GM23338 (cell line): ENCODE data around the gene RABGAP1L. TPM values are rescaled to one million over a fixed set of nuclear protein-coding genes. Genes with fewer than 3 reads are reported as not detected.

Source experiments
- ATAC-seq: fragments of 200-7000 bp; cut with Tn5 transposase; 3 replicates; pipeline ENCODE4 v1.9.1; 2020
- DNase-seq: peaks from one replicate; pipeline ENCODE4 v3.0.0-alpha.2; 2015; ENCODE audit warnings: low spot score
- H2AFZ ChIP-seq: fragments of 200-600 bp; sonication (generic); 2 replicates; pipeline ENCODE4 v1.8.0; 2016; ENCODE audit warnings: antibody characterized with exemption, mild to moderate bottlenecking, moderate library complexity
- H3F3A ChIP-seq: fragments of 200-600 bp; sonication (generic); replicated peaks from 2 replicates; pipeline ENCODE4 v1.8.0; 2017; ENCODE audit warnings: antibody characterized with exemption, mixed run types, low read depth
- H3K27ac ChIP-seq: fragments of 200-600 bp; sonication (generic); 2 replicates; pipeline ENCODE4 v1.6.1; 2016; ENCODE audit warnings: low read depth
- H3K27me3 ChIP-seq: fragments of 200-600 bp; sonication (generic); 2 replicates; pipeline ENCODE4 v1.8.0; 2016; ENCODE audit warnings: mild to moderate bottlenecking, mixed run types, moderate library complexity; ENCODE audit not compliant: insufficient read depth
- H3K36me3 ChIP-seq: fragments of 200-600 bp; sonication (generic); 2 replicates; pipeline ENCODE4 v1.8.0; 2016; ENCODE audit warnings: mild to moderate bottlenecking; ENCODE audit not compliant: insufficient read depth
- H3K4me1 ChIP-seq: fragments of 200-600 bp; sonication (generic); 2 replicates; pipeline ENCODE4 v1.8.0; 2016; ENCODE audit warnings: mild to moderate bottlenecking, moderate library complexity; ENCODE audit not compliant: insufficient read depth
- H3K4me2 ChIP-seq: fragments of 200-600 bp; sonication (generic); 2 replicates; pipeline ENCODE4 v1.7.1; 2017; ENCODE audit warnings: mixed run types
- H3K4me3 ChIP-seq: fragments of 200-600 bp; sonication (generic); 2 replicates; pipeline ENCODE4 v1.6.1; 2016; ENCODE audit warnings: mixed run types
- H3K79me2 ChIP-seq: fragments of 200-600 bp; sonication (generic); replicated peaks from 2 replicates; pipeline ENCODE4 v1.8.0; 2017; ENCODE audit warnings: mild to moderate bottlenecking; ENCODE audit not compliant: insufficient read depth
- H3K9me2 ChIP-seq: fragments of 200-600 bp; sonication (generic); 2 replicates; pipeline ENCODE4 v1.8.0; 2017; ENCODE audit not compliant: insufficient read depth
- H4K20me1 ChIP-seq: fragments of 200-600 bp; sonication (generic); replicated peaks from 2 replicates; pipeline ENCODE4 v1.8.0; 2017; ENCODE audit warnings: mild to moderate bottlenecking; ENCODE audit not compliant: insufficient read depth
- H3K27ac Mint-ChIP-seq: 2 replicates; pipeline ENCODE4 v1.8.0; 2020; ENCODE audit warnings: inconsistent platforms, mild to moderate bottlenecking, moderate library complexity, mixed read lengths
- H3K27me3 Mint-ChIP-seq: 3 replicates; pipeline ENCODE4 v1.8.0; 2022; ENCODE audit warnings: low read depth, mild to moderate bottlenecking, moderate library complexity, mixed read lengths, inconsistent platforms; ENCODE audit not compliant: insufficient read depth, poor library complexity
- H3K36me3 Mint-ChIP-seq: 3 replicates; pipeline ENCODE4 v1.8.0; 2021; ENCODE audit warnings: low read depth, mild to moderate bottlenecking, inconsistent platforms, moderate library complexity, mixed read lengths
- H3K4me1 Mint-ChIP-seq: 3 replicates; pipeline ENCODE4 v1.8.0; 2020; ENCODE audit warnings: mild to moderate bottlenecking, inconsistent platforms, mixed read lengths
- H3K4me3 Mint-ChIP-seq: 3 replicates; pipeline ENCODE4 v1.8.0; 2021; ENCODE audit warnings: moderate library complexity, mild to moderate bottlenecking, inconsistent platforms, mixed read lengths
- H3K9me3 Mint-ChIP-seq: 3 replicates; pipeline ENCODE4 v1.8.0; 2020; ENCODE audit warnings: moderate library complexity, mild to moderate bottlenecking, inconsistent platforms, mixed read lengths
- CREB1 ChIP-seq: fragments of 250-450 bp; sonication (Bioruptor Pico); IDR thresholded peaks from 2 replicates; pipeline ENCODE4 v1.5.0; 2020; ENCODE audit warnings: low read depth, mild to moderate bottlenecking, moderate library complexity
- ETS1 ChIP-seq: IDR thresholded peaks from 2 replicates; pipeline ENCODE4 v1.6.1; 2016; ENCODE audit warnings: antibody characterized with exemption
- EZH2phosphoT487 ChIP-seq: fragments of 200-600 bp; sonication (generic); IDR thresholded peaks from one replicate; pipeline ENCODE4 v1.8.1; 2018; ENCODE audit warnings: antibody characterized with exemption; ENCODE audit not compliant: unreplicated experiment
- JUNB ChIP-seq: IDR thresholded peaks from one replicate; pipeline ENCODE4 v1.6.1; 2016; ENCODE audit warnings: antibody characterized with exemption; ENCODE audit not compliant: unreplicated experiment
- NANOG ChIP-seq: IDR thresholded peaks from 2 replicates; pipeline ENCODE4 v1.6.1; 2016; ENCODE audit warnings: antibody characterized with exemption, borderline replicate concordance
- POLR2AphosphoS5 ChIP-seq: IDR thresholded peaks from 2 replicates; pipeline ENCODE4 v1.6.1; 2016; ENCODE audit warnings: antibody characterized with exemption, low read depth
- ZNF114 ChIP-seq: fragments of 250-450 bp; sonication (Bioruptor Pico); IDR thresholded peaks from 2 replicates; pipeline ENCODE4 v1.5.0; 2020; ENCODE audit warnings: mild to moderate bottlenecking, moderate library complexity
- ZNF331 ChIP-seq: fragments of 250-450 bp; sonication (Bioruptor Pico); IDR thresholded peaks from 2 replicates; pipeline ENCODE4 v1.5.0; 2020; ENCODE audit warnings: low read depth, mild to moderate bottlenecking, moderate library complexity
- polyA plus RNA-seq: library from polyadenylated mRNA; unstranded; fragments of >200 nt; fragmentation: Nextera tagmentation; extraction: Ambion mirVana; gene quantifications from 2 replicates; pipeline ENCODE4 v1.2.1, GENCODE V29; 2016
- total RNA-seq: library from RNA; depleted of rRNA; stranded (reverse); fragments of >200 nt; shearing (Covaris generic); gene quantifications from 2 replicates; pipeline ENCODE4 v1.2.3, GENCODE V29; 2014
- TF ChIP-seq, protein P1 (sequence below), 2 experiments: fragments of 200-600 bp in 1 of 2; sonication (generic) in 1 of 2; conservative IDR thresholded peaks; 2 replicates each; pipeline versions ENCODE4 v1.5.1 to v1.6.1; 2016 to 2017; ENCODE audit warnings: antibody characterized with exemption in 2 of 2, low read depth in 2 of 2, mild to moderate bottlenecking in 2 of 2, moderate library complexity in 1 of 2
- TF ChIP-seq, protein P2 (sequence below): IDR thresholded peaks from one replicate; pipeline ENCODE4 v1.6.1; 2018; ENCODE audit warnings: antibody characterized with exemption; ENCODE audit not compliant: unreplicated experiment
- TF ChIP-seq, protein P3 (sequence below): fragments of 250-450 bp; sonication (Bioruptor Pico); IDR thresholded peaks from 2 replicates; pipeline ENCODE4 v1.5.0; 2020; ENCODE audit warnings: mild to moderate bottlenecking, moderate library complexity

Gene RABGAP1L
- total and polyA plus RNA-seq, 2 experiments from 2014 or later, result 83.2 to 136 TPM

DNA sequence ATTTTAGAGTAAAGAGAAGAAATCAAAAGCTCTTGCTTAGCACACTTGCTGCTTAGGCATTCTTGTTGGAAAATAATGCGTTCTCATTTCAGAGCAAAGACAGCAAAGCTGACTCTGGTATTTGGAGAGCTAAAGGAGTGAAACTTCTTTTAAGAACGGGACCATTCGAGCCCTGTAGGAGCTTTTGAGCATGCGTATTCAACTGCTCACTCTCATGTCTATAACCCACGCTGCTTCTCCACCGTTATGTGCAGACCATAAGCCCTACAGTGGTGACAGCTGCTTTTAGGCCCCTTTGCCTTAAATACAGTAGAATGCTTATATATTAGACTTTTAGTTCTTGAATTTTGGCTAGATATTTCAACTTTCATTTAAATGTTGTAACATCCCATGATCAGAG is 626.2 kb downstream of the RABGAP1L start:
- H3K9me3 Mint-ChIP-seq, result no peaks in the 10 kb centered on the region
- no peaks in the 10 kb centered on the region for H3K36me3 Mint-ChIP-seq
- H3K4me3 Mint-ChIP-seq, result no peak overlapping the region
- Histone ChIP-seq H4K20me1 (no peaks in the 10 kb centered on the region), H3K4me2 (no peak overlapping the region), H3K27me3 (no peaks in the 10 kb centered on the region), H3K27ac (0 out of 2 replicates have a peak overlapping the region, but pooled peaks have one; percentile 7), H3K4me3 (no peak overlapping the region), H3K4me1 (peaks cover 10% of the 10 kb centered on the region; the same call in 1 of the 2 replicates), H3K79me2 (no peaks in the 10 kb centered on the region), H3K36me3 (no peaks in the 10 kb centered on the region), H2AFZ (no peak overlapping the region), H3K9me2 (peaks cover 9% of the 10 kb centered on the region; the same call in 1 of the 2 replicates), H3F3A (no peaks in the 10 kb centered on the region)
- peaks cover 2% of the 10 kb centered on the region for H3K27me3 Mint-ChIP-seq
- TF ChIP-seq ETS1 (no peak), NANOG (no peak), EZH2phosphoT487 (no peak), JUNB (no peak), CREB1 (CRISPR knock-in tag) (no peak), ZNF331 (CRISPR knock-in tag) (no peak), ZNF114 (CRISPR knock-in tag) (no peak), POLR2AphosphoS5 (no peak)
- TF ChIP-seq, protein P1, sequence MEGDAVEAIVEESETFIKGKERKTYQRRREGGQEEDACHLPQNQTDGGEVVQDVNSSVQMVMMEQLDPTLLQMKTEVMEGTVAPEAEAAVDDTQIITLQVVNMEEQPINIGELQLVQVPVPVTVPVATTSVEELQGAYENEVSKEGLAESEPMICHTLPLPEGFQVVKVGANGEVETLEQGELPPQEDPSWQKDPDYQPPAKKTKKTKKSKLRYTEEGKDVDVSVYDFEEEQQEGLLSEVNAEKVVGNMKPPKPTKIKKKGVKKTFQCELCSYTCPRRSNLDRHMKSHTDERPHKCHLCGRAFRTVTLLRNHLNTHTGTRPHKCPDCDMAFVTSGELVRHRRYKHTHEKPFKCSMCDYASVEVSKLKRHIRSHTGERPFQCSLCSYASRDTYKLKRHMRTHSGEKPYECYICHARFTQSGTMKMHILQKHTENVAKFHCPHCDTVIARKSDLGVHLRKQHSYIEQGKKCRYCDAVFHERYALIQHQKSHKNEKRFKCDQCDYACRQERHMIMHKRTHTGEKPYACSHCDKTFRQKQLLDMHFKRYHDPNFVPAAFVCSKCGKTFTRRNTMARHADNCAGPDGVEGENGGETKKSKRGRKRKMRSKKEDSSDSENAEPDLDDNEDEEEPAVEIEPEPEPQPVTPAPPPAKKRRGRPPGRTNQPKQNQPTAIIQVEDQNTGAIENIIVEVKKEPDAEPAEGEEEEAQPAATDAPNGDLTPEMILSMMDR (conservative IDR thresholded peaks at IDR 0.05; ENCODE audit: low read depth in 2 of 2), result no peak
- TF ChIP-seq, protein P2, sequence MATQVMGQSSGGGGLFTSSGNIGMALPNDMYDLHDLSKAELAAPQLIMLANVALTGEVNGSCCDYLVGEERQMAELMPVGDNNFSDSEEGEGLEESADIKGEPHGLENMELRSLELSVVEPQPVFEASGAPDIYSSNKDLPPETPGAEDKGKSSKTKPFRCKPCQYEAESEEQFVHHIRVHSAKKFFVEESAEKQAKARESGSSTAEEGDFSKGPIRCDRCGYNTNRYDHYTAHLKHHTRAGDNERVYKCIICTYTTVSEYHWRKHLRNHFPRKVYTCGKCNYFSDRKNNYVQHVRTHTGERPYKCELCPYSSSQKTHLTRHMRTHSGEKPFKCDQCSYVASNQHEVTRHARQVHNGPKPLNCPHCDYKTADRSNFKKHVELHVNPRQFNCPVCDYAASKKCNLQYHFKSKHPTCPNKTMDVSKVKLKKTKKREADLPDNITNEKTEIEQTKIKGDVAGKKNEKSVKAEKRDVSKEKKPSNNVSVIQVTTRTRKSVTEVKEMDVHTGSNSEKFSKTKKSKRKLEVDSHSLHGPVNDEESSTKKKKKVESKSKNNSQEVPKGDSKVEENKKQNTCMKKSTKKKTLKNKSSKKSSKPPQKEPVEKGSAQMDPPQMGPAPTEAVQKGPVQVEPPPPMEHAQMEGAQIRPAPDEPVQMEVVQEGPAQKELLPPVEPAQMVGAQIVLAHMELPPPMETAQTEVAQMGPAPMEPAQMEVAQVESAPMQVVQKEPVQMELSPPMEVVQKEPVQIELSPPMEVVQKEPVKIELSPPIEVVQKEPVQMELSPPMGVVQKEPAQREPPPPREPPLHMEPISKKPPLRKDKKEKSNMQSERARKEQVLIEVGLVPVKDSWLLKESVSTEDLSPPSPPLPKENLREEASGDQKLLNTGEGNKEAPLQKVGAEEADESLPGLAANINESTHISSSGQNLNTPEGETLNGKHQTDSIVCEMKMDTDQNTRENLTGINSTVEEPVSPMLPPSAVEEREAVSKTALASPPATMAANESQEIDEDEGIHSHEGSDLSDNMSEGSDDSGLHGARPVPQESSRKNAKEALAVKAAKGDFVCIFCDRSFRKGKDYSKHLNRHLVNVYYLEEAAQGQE, result no peak
- TF ChIP-seq, protein P3, sequence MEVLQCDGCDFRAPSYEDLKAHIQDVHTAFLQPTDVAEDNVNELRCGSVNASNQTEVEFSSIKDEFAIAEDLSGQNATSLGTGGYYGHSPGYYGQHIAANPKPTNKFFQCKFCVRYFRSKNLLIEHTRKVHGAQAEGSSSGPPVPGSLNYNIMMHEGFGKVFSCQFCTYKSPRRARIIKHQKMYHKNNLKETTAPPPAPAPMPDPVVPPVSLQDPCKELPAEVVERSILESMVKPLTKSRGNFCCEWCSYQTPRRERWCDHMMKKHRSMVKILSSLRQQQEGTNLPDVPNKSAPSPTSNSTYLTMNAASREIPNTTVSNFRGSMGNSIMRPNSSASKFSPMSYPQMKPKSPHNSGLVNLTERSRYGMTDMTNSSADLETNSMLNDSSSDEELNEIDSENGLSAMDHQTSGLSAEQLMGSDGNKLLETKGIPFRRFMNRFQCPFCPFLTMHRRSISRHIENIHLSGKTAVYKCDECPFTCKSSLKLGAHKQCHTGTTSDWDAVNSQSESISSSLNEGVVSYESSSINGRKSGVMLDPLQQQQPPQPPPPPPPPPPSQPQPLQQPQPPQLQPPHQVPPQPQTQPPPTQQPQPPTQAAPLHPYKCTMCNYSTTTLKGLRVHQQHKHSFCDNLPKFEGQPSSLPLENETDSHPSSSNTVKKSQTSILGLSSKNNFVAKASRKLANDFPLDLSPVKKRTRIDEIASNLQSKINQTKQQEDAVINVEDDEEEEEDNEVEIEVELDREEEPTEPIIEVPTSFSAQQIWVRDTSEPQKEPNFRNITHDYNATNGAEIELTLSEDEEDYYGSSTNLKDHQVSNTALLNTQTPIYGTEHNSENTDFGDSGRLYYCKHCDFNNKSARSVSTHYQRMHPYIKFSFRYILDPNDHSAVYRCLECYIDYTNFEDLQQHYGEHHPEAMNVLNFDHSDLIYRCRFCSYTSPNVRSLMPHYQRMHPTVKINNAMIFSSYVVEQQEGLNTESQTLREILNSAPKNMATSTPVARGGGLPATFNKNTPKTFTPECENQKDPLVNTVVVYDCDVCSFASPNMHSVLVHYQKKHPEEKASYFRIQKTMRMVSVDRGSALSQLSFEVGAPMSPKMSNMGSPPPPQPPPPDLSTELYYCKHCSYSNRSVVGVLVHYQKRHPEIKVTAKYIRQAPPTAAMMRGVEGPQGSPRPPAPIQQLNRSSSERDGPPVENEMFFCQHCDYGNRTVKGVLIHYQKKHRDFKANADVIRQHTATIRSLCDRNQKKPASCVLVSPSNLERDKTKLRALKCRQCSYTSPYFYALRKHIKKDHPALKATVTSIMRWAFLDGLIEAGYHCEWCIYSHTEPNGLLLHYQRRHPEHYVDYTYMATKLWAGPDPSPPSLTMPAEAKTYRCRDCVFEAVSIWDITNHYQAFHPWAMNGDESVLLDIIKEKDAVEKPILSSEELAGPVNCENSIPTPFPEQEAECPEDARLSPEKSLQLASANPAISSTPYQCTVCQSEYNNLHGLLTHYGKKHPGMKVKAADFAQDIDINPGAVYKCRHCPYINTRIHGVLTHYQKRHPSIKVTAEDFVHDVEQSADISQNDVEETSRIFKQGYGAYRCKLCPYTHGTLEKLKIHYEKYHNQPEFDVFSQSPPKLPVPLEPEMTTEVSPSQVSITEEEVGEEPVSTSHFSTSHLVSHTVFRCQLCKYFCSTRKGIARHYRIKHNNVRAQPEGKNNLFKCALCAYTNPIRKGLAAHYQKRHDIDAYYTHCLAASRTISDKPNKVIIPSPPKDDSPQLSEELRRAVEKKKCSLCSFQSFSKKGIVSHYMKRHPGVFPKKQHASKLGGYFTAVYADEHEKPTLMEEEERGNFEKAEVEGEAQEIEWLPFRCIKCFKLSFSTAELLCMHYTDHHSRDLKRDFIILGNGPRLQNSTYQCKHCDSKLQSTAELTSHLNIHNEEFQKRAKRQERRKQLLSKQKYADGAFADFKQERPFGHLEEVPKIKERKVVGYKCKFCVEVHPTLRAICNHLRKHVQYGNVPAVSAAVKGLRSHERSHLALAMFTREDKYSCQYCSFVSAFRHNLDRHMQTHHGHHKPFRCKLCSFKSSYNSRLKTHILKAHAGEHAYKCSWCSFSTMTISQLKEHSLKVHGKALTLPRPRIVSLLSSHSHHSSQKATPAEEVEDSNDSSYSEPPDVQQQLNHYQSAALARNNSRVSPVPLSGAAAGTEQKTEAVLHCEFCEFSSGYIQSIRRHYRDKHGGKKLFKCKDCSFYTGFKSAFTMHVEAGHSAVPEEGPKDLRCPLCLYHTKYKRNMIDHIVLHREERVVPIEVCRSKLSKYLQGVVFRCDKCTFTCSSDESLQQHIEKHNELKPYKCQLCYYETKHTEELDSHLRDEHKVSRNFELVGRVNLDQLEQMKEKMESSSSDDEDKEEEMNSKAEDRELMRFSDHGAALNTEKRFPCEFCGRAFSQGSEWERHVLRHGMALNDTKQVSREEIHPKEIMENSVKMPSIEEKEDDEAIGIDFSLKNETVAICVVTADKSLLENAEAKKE (CRISPR knock-in tag), result no peak
- DNase-seq (no peak), ATAC-seq (no peak)
- H3K27ac Mint-ChIP-seq, result no peak overlapping the region
- peaks cover 10% of the 10 kb centered on the region for H3K4me1 Mint-ChIP-seq
